Astrocyte (in vitro differentiated cells and primary cell): ENCODE data around the gene WNT4.

ENCODE experiments used
- EZH2 ChIP-seq: IDR thresholded peaks from 2 replicates; pipeline ENCODE4 v1.6.1; 2012; ENCODE audit warnings: mild to moderate bottlenecking, low read length, inconsistent platforms; ENCODE audit not compliant: insufficient read depth
- TF ChIP-seq, protein P1 (sequence below): IDR thresholded peaks from 2 replicates; pipeline ENCODE4 v1.5.1; 2011; ENCODE audit warnings: low read depth, mild to moderate bottlenecking, inconsistent platforms, low read length, moderate library complexity; ENCODE audit not compliant: insufficient read depth

DNA sequence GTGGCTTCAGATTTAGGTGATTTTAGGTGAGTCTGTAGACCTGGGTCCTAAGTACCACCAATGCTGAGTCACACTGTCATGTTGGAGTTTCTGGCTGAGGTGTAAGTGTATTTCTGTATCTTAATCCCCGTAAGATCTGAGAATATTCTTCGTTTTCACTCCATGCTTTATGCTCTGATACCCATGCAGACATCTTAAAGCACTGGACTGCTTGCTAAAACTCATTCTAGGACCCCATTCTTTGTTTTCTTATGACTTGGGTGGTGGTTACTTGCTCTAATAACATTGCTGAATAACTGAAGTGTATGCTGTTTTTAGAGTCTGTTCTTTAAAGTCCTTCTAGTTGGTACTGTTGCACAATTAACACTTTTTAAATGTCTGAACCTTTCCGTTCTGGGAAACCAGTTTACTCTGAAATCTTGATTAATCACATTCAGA lies 53.7 kb downstream of the WNT4 start:
- TF ChIP-seq, protein P1, sequence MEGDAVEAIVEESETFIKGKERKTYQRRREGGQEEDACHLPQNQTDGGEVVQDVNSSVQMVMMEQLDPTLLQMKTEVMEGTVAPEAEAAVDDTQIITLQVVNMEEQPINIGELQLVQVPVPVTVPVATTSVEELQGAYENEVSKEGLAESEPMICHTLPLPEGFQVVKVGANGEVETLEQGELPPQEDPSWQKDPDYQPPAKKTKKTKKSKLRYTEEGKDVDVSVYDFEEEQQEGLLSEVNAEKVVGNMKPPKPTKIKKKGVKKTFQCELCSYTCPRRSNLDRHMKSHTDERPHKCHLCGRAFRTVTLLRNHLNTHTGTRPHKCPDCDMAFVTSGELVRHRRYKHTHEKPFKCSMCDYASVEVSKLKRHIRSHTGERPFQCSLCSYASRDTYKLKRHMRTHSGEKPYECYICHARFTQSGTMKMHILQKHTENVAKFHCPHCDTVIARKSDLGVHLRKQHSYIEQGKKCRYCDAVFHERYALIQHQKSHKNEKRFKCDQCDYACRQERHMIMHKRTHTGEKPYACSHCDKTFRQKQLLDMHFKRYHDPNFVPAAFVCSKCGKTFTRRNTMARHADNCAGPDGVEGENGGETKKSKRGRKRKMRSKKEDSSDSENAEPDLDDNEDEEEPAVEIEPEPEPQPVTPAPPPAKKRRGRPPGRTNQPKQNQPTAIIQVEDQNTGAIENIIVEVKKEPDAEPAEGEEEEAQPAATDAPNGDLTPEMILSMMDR: no peak
- TF ChIP-seq EZH2: no peak
